HG02763 (cell line): Measurements from ENCODE around the gene LRCH3.

ENCODE experiments used
- ATAC-seq: cut with Tn5 transposase; IDR thresholded peaks from one replicate; pipeline ENCODE4 v1.9.1; 2021; ENCODE audit warnings: mild to moderate bottlenecking, moderate library complexity; ENCODE audit not compliant: unreplicated experiment

Gene LRCH3

GRCh38 chr3:197791113-197791891, at the start of gene LRCH3:
Gene LRCH3, plus strand, starts transcription at chr3:197791254. Its CDS starts 25 bp downstream, at chr3:197791279.
- peak; percentile 87 for ATAC-seq

- ATAC-seq = no peak
These were observed 48.3 kb upstream of the LRCH3 start for GRCh38 chr3:197742787-197743186.

GRCh38 chr3:197746209-197746608, 44.8 kb upstream of the LRCH3 start:
- ATAC-seq = no peak

- ATAC-seq = no peak
These were observed 44.2 kb upstream of the LRCH3 start for GRCh38 chr3:197746801-197747237.

GRCh38 chr3:197748597-197749314, 42.3 kb upstream of the LRCH3 start:
- no peak for ATAC-seq

- peak; percentile 29 for ATAC-seq
These were observed 41.8 kb upstream of the LRCH3 start for GRCh38 chr3:197749315-197749600.

GRCh38 chr3:197749601-197750395, 41.3 kb upstream of the LRCH3 start, which contains the start of gene FYTTD1:
Gene FYTTD1, plus strand, starts transcription at chr3:197749883. Its CDS starts 89 bp downstream, at chr3:197749972.
- ATAC-seq = peak; percentile 80

- peak; percentile 43 for ATAC-seq
These were observed 40.6 kb upstream of the LRCH3 start for GRCh38 chr3:197750396-197750831.

- ATAC-seq = no peak
These were observed 40.0 kb upstream of the LRCH3 start for GRCh38 chr3:197750858-197751737.

GRCh38 chr3:197752107-197752506, 38.9 kb upstream of the LRCH3 start:
- no peak for ATAC-seq

- ATAC-seq = no peak
These were observed 37.8 kb upstream of the LRCH3 start for GRCh38 chr3:197753263-197753662.

- no peak for ATAC-seq
These were observed 34.4 kb upstream of the LRCH3 start for GRCh38 chr3:197756704-197757103.

GRCh38 chr3:197758512-197758911, 32.5 kb upstream of the LRCH3 start:
- ATAC-seq = no peak

- ATAC-seq = no peak
These were observed 29.3 kb upstream of the LRCH3 start for GRCh38 chr3:197761784-197762183.

GRCh38 chr3:197775317-197775716, 15.7 kb upstream of the LRCH3 start:
- no peak for ATAC-seq

- no peak for ATAC-seq
These were observed 8.8 kb upstream of the LRCH3 start for GRCh38 chr3:197782230-197782629.

GRCh38 chr3:197784019-197784585, 7.0 kb upstream of the LRCH3 start:
- ATAC-seq = no peak

- ATAC-seq = no peak
These were observed 3.6 kb upstream of the LRCH3 start for GRCh38 chr3:197787412-197787811.

- no peak for ATAC-seq
These were observed 1.7 kb upstream of the LRCH3 start for GRCh38 chr3:197789309-197789708.

- ATAC-seq = no peak
These were observed 1.0 kb upstream of the LRCH3 start for GRCh38 chr3:197790033-197790432.
